ENCODE measurements around the gene IFT80. TPM values are rescaled to one million over a fixed set of nuclear protein-coding genes. Genes with fewer than 3 reads are reported as not detected.

IFT80 gene
- total RNA-seq, result 49.1 and 102 TPM in 2 replicates

DNA sequence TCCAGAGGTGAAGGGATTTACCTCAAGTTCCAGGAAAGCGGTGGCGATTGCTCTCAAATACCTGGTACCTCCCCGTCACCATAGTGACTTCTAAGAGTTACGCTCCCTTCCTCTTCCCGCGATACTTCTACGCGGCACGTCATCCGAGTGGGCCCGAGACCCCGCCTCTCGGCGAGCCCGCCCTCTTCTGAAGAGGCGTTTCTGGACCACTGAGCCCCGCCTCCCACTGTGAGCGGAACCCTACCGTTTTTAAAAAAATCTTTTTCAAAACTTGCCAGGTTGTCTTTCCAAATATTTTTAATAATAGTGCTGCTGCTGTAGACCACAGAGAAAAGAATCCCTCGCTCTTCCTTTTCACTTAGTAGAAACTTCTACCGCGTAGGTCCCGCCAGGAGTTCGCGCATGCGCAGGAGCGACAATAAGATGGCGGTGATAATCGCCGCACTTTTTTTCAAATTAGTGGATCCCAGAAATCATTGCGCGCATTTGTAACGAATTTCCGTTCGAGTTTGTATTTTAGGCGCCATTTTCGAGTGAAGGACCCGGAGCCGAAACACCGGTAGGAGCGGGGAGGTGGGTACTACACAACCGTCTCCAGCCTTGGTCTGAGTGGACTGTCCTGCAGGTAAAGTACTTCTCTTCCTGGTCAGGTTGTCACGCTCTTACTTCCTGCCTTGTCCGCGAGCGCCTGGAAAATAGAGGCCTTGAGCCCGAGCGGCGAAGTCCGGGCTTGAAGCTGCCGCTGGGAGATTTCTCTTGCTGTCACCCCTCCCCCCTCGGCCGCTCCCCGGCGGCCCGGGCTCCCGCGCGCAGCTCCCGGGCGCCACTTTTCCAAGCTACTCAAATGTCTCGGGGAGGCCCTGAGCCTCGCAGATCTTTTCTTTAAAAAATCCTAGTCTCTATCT is at the start of gene IFT80, which contains the start of gene SMC4:
IFT80 (minus strand) TSS at position 101 of the 905 bp plus-strand sequence. CDS start 14,625 bp downstream, outside the sequence.
SMC4 (plus strand) TSS at position 526 of the 905 bp plus-strand sequence. CDS start 1,177 bp downstream, outside the sequence.

GRCh38 chr3:160225176-160226025 is 173.6 kb downstream of the IFT80 start, which contains the start of gene C3orf80:
Gene C3orf80, plus strand, starts transcription at chr3:160225422. Its CDS starts 214 bp downstream, at chr3:160225636.

Small RNA genes within 50 kb of the gene (small RNA-seq; reads per million reads assigned to genes)
- 4,969 reads per million, percentile 100 among the genes with 10 or more reads in this experiment for gene MIR15B
- gene MIR16-2, result 59.3 reads per million, percentile 98 among the genes with 10 or more reads in this experiment

Other genes with a start within 250 kb of the IFT80 start
- 0.11 TPM in 1 of 2 replicates, not detected in the other for gene C3orf80, start 173.8 kb downstream of the IFT80 start, total RNA-seq
- gene SMC4, start 425 bp upstream of the IFT80 start, total RNA-seq, result 51.3 and 66.0 TPM in 2 replicates
- 13.7 and 25.6 TPM in 2 replicates for gene TRIM59, start 50.6 kb upstream of the IFT80 start, total RNA-seq
- gene KPNA4, start 166.3 kb upstream of the IFT80 start, total RNA-seq, result 30.9 and 31.4 TPM in 2 replicates